Measurements from ENCODE around the gene GMCL2. TPM values are rescaled to one million over a fixed set of nuclear protein-coding genes. Genes with fewer than 3 reads are reported as not detected.

Gene GMCL2
- total and polyA plus RNA-seq, 8 donors, result 0.06 TPM; not detected in 7

DNA sequence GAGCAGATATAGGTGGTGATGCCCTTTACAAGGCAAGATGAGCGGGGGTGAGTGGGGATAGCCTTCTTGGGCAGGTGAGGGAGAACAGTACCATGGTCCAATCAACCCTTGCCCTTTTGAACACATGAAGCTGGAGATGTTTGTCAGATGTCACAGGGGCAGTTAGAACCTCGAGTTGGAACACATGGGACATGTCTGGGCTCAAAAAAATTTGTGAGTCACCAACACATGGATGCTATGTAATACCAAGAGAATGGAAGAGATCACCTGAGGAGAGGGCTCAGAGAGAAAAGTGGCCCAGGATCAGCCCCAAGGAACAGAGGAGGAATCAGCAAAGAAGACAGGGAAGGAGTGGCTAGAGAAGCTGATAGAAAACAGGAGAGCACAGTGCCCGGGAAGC is 40.8 kb upstream of the GMCL2 start:
- Histone ChIP-seq H3K36me3 (peaks cover 0 to 85% of the 10 kb centered on the region in 2 donors), H3K4me1 (peaks cover 23 to 47% of the 10 kb centered on the region in 2 donors), H3K4me3 (no peak overlapping the region), H3K27ac (no peak overlapping the region), H3K27me3 (no peaks in the 10 kb centered on the region), H3K9me3 (no peaks in the 10 kb centered on the region)
- TF ChIP-seq, protein P1, sequence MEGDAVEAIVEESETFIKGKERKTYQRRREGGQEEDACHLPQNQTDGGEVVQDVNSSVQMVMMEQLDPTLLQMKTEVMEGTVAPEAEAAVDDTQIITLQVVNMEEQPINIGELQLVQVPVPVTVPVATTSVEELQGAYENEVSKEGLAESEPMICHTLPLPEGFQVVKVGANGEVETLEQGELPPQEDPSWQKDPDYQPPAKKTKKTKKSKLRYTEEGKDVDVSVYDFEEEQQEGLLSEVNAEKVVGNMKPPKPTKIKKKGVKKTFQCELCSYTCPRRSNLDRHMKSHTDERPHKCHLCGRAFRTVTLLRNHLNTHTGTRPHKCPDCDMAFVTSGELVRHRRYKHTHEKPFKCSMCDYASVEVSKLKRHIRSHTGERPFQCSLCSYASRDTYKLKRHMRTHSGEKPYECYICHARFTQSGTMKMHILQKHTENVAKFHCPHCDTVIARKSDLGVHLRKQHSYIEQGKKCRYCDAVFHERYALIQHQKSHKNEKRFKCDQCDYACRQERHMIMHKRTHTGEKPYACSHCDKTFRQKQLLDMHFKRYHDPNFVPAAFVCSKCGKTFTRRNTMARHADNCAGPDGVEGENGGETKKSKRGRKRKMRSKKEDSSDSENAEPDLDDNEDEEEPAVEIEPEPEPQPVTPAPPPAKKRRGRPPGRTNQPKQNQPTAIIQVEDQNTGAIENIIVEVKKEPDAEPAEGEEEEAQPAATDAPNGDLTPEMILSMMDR (IDR thresholded peaks at IDR 0.05), result no peak
- ATAC-seq, result no peak
- intact Hi-C loops (cut with DNase I), result no loop called here
- DNase-seq, result no peak

DNA sequence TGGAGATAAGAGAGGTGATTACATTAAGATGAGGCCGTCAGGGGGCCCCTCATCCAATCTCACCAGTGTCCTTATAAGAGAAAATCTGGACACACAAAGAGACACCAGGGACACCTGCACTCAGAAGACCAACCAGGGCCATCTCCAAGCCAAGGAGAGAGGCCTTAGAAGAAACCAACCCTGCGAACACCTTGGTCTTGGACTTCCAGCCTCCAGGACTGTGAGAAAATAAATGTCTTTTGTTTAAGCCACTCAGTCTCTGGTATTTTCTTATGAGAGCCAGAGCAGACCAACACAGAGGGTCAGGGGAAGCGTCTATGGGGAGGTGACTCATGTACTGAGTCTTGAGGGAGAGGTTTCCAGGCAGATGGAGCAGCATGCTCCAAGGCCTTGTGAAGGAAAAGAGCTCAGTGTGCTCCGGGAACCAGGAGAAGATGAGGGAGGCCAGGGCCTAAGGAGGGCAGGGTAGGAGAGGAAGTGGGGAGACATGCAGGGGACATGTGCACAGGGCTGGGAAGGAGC is 40.0 kb upstream of the GMCL2 start:
- DNase-seq, result no peak
- TF ChIP-seq, protein P1 (IDR thresholded peaks at IDR 0.05), result no peak

DNA sequence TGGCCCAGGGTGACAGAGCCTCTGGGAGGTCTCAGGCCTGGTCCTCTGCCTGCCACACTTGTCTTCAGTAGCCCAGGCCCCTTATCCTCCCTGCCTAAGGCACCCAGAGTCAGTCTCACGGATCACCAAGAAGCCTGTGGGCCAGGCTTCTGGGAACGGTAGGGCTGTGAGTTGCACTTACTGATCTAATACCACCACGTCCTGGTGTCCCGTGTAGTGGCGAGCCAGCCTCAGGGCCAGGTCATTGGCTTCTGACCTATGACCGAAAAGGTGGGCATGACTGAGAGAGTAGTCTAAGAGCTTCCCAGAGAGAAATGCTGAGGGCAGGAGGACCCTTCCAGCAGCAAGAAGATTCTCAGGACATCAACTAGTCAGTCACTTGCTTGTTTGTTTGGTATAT is 38.0 kb upstream of the GMCL2 start:
- Histone ChIP-seq H3K36me3 (peaks cover 0 to 100% of the 10 kb centered on the region in 2 donors), H3K27me3 (no peaks in the 10 kb centered on the region), H3K27ac (no peak overlapping the region), H3K4me3 (no peak overlapping the region), H3K9me3 (no peaks in the 10 kb centered on the region), H3K4me1 (peaks cover 3 to 44% of the 10 kb centered on the region in 2 donors)
- intact Hi-C loops (cut with DNase I), result no loop called here
- TF ChIP-seq, protein P1 (IDR thresholded peaks at IDR 0.05), result no peak
- ATAC-seq (no peak), DNase-seq (peak in 1 of 4 donors; percentile 26)

More for the DNA sequence above, 40.0 kb upstream of the GMCL2 start:
- ATAC-seq, result no peak
- Histone ChIP-seq H3K27ac (no peak overlapping the region), H3K27me3 (no peaks in the 10 kb centered on the region), H3K4me1 (peaks cover 20 to 42% of the 10 kb centered on the region in 2 donors), H3K9me3 (no peaks in the 10 kb centered on the region), H3K36me3 (peaks cover 0 to 92% of the 10 kb centered on the region in 2 donors), H3K4me3 (no peak overlapping the region)
- intact Hi-C loops (cut with DNase I), result no loop called here

DNA sequence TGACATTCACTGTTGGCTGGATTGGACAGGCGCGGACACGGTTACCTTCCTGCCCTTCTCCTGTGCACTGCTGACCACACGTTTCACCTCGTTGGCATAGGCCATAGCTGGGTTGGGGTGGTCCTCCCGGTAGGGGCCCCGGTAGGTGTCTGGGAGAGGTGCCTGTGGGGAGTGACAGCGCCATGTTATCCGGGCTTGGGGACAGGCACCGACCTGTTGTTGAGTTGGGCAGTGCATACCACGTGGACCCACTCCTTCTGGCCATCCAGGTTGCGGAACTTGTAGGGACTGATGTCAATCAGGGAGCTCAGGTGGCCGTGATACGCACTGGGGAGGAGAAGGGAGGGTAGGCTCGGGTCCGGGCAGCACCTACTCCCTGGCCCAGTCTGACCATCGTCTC is 37.2 kb upstream of the GMCL2 start:
- H3K4me1 ChIP-seq, result peaks cover 0 to 36% of the 10 kb centered on the region in 2 donors
- H3K27ac ChIP-seq, result no peak overlapping the region
- TF ChIP-seq, protein P1 (IDR thresholded peaks at IDR 0.05), result no peak
- H3K9me3 ChIP-seq, result no peaks in the 10 kb centered on the region
- H3K27me3 ChIP-seq, result no peaks in the 10 kb centered on the region
- peaks cover 0 to 100% of the 10 kb centered on the region in 2 donors for H3K36me3 ChIP-seq
- no peak overlapping the region for H3K4me3 ChIP-seq
- ATAC-seq (no peak), DNase-seq (peak in 1 of 4 donors; percentile 34)
- intact Hi-C loops (cut with DNase I), result no loop called here

DNA sequence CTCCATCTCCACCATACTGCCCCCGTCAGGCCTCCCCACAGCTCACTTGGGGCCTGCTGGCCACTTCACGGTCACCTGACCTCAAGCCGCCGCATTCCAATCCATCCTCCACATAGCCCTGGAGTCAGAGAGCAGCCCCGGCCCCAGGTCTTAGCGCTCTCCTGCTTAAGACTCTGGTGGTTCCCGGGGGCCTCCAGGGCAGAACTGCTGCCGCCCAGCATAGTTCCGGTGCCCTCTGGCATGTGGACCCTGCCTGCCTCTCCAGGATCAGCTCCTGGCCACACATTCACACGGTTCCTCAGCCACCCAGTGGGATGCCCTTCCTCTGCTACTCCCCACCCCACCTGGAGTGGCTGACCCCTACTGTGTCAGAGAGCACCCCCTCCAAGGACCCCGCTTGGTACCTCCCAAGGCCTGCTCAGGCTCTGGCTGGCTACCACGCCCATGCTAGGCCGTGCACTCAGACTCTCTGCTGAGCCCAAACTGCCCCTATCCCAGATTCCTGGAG is 36.7 kb upstream of the GMCL2 start:
- H3K27me3 ChIP-seq, result no peaks in the 10 kb centered on the region
- H3K36me3 ChIP-seq, result peaks cover 0 to 98% of the 10 kb centered on the region in 2 donors
- intact Hi-C loops (cut with DNase I), result no loop called here
- DNase-seq (peak in 2 of 4 donors; percentile 46 to 82), ATAC-seq (peak; percentile 91)
- no peak overlapping the region for H3K27ac ChIP-seq
- peaks cover 0 to 31% of the 10 kb centered on the region in 2 donors for H3K4me1 ChIP-seq
- TF ChIP-seq, protein P1 (IDR thresholded peaks at IDR 0.05), result no peak
- H3K9me3 ChIP-seq, result no peaks in the 10 kb centered on the region
- H3K4me3 ChIP-seq, result no peak overlapping the region
